Heart left ventricle (tissue), 16 donors: ENCODE data around the gene SEMA3E. TPM values are rescaled to one million over a fixed set of nuclear protein-coding genes. Genes with fewer than 3 reads are reported as not detected.
"Not testable (repeated sequence)": the region's sequence is repeated elsewhere in the genome, so short reads cannot be mapped to it uniquely, and the experiment has no call there.

Experiments
- ATAC-seq, 4 donors: fragments of 200-7000 bp; cut with Tn5 transposase; one replicate each; pipeline ENCODE4 v1.9.1; 2020 to 2022; ENCODE audit warnings: moderate library complexity in 4 of 4, mild to moderate bottlenecking in 3 of 4, moderate number of reproducible peaks in 1 of 4
- DNase-seq, 5 donors: peaks; one replicate each; pipeline ENCODE4 v3.0.0-alpha.2; 2020
- H3K27ac ChIP-seq, 12 donors: fragments of 200-600 bp; sonication (generic) in 4 of 12; one replicate each; pipeline versions ENCODE4 v1.5.0 to v1.8.0; 2016 to 2022; ENCODE audit warnings: mild to moderate bottlenecking in 2 of 12
- H3K27me3 ChIP-seq, 9 donors: fragments of 200-600 bp; sonication (generic) in 2 of 9; one replicate each; pipeline versions ENCODE4 v1.5.1 to v1.8.0; 2016 to 2022; ENCODE audit warnings: mild to moderate bottlenecking in 3 of 9
- H3K36me3 ChIP-seq, 9 donors: fragments of 200-600 bp; sonication (generic) in 2 of 9; one replicate each; pipeline versions ENCODE4 v1.5.0 to v1.8.0; 2018 to 2022; ENCODE audit warnings: mild to moderate bottlenecking in 2 of 9
- H3K4me1 ChIP-seq, 12 donors: fragments of 200-600 bp; sonication (generic) in 4 of 12; one replicate each; pipeline versions ENCODE4 v1.5.0 to v1.8.0; 2016 to 2022; ENCODE audit warnings: mild to moderate bottlenecking in 3 of 12
- H3K4me3 ChIP-seq, 12 donors: fragments of 200-600 bp; sonication (generic) in 4 of 12; one replicate each; pipeline versions ENCODE4 v1.5.0 to v1.8.0; 2017 to 2022; ENCODE audit warnings: mild to moderate bottlenecking in 9 of 12, moderate library complexity in 4 of 12
- H3K9me3 ChIP-seq, 12 donors: fragments of 200-600 bp; sonication (generic) in 4 of 12; one replicate each; pipeline versions ENCODE4 v1.5.0 to v1.8.0; 2016 to 2022; ENCODE audit warnings: mild to moderate bottlenecking in 1 of 12
- CTCF ChIP-seq, 12 donors: fragments of 200-600 bp; sonication (generic) in 4 of 12; IDR thresholded peaks; one replicate each; pipeline versions ENCODE4 v1.5.0 to v1.8.0; 2018 to 2022; ENCODE audit warnings: antibody characterized with exemption in 12 of 12, mild to moderate bottlenecking in 5 of 12
- POLR2A ChIP-seq, 2 donors: fragments of 450-650 bp; IDR thresholded peaks; one replicate each; pipeline ENCODE4 v1.6.1; 2017; ENCODE audit warnings: antibody characterized with exemption in 2 of 2, mild to moderate bottlenecking in 2 of 2, moderate library complexity in 2 of 2
- WGBS, 4 donors: extraction: QIAGEN DNeasy Blood & Tissue Kit in 2 of 4; methylation state at CpG; one replicate each; pipeline versions ENCODE4 v1.1.5 to v1.1.7; 2013 to 2018; 5-methylcytosine and 5-hydroxymethylcytosine counted together
- intact Hi-C, 10 donors: fragments of 100-400 bp; cut with DNase I; formaldehyde crosslinking; loops; one replicate each; pipeline versions ENCODE4 v1.11.1 to v1.14.2; 2022
- polyA plus RNA-seq, 2 donors: library from polyadenylated mRNA; stranded (reverse); fragments of 200-250 nt; gene quantifications; one replicate each; pipeline ENCODE4 v1.2.3, GENCODE V29; 2013
- total RNA-seq, 9 donors: library from RNA; depleted of rRNA in 2 of 9; stranded (reverse); fragments of >200 nt in 2 of 9; fragmentation: NEBNext Ultra II Directional in 3 of 9; extraction: Animal tissue kit (Norgen Biotek cat#: 25700) in 3 of 9; gene quantifications; one replicate each; pipeline versions ENCODE4 v1.1.0 to v1.2.4, GENCODE V29; 2016 to 2023
- donor health status: ischemic (EF 13 %, LVEDD 7.1; RV severe dilation, severe dysfunction).
- donor health status: healthy with polysubstance abuse.
- donor health status: DM: no; HTN: yes; CAD: no.
- donor health status: DM: no; HTN: no; CAD: no.
- donor health status: ischemic (EF 25% LVEDD 6.9; RV normal size, moderate dysfunction).
- donor health status: ischemic (EF 25% LVEDD 5.7; RV mildly dilated, moderate dysfunction).
- donor health status: healthy.
- donor health status: DM: yes; HTN: yes; CAD: no.
- donor health status: ischemic (EF 35%, LVEDD 5.7; RV mildly dilated, moderate dysfunction).
- donor health status: nonischemic (EF 11% LVEDD 7.7; RV severe dilation, severe dysfunction).
- donor health status: DM: yes; HTN: yes; CAD: no.
- donor health status: PGD.
- donor health status: ischemic (EF 29% LVEDD 5.4; RV normal size, mild dysfunction).
- donor health status: nonischemic (EF 23%, LVEDD 6.1; RV moderate dilation, normal function).

The SEMA3E gene
- total and polyA plus RNA-seq, 11 donors = 0.04 to 1.2 (median 0.17) TPM; not detected in 3

GRCh38 chr7:83562289-83562688 is 86.7 kb downstream of the SEMA3E start:
- no peak for DNase-seq
- intact Hi-C loops = no loop called here
- H3K27ac ChIP-seq = no peak overlapping the region
- no peak overlapping the region for H3K4me3 ChIP-seq
- no peaks in the 10 kb centered on the region for H3K4me1 ChIP-seq
- no peak for ATAC-seq
- 93 to 100% (median 97%) methylated on average over 1 of the region's 1 CpG for WGBS, 4 donors
- TF ChIP-seq POLR2A (IDR thresholded peaks at IDR 0.05) (no peak), CTCF (IDR thresholded peaks at IDR 0.05) (no peak)
- no peaks in the 10 kb centered on the region for H3K9me3 ChIP-seq
- H3K36me3 ChIP-seq = no peaks in the 10 kb centered on the region
- no peaks in the 10 kb centered on the region for H3K27me3 ChIP-seq

GRCh38 chr7:83559887-83560286 is 89.1 kb downstream of the SEMA3E start:
- Histone ChIP-seq H3K27ac (no peak overlapping the region), H3K4me1 (no peaks in the 10 kb centered on the region), H3K4me3 (no peak overlapping the region), H3K36me3 (no peaks in the 10 kb centered on the region), H3K9me3 (no peaks in the 10 kb centered on the region), H3K27me3 (no peaks in the 10 kb centered on the region)
- TF ChIP-seq CTCF (IDR thresholded peaks at IDR 0.05) (no peak), POLR2A (IDR thresholded peaks at IDR 0.05) (no peak)
- no peak for DNase-seq
- no peak for ATAC-seq
- 64 to 78% (median 71%) methylated on average over 3 of the region's 3 CpGs for WGBS, 4 donors
- intact Hi-C loops = loop anchor here in 1 of 10 donors (10.0 kb wide), 1 partner anchor 2005 kb away; no protein-coding TSS in a partner anchor

GRCh38 chr7:83552556-83552955 is 96.4 kb downstream of the SEMA3E start:
- not testable (repeated sequence) for DNase-seq, ATAC-seq, H3K4me1 ChIP-seq, H3K27me3 ChIP-seq, H3K4me3 ChIP-seq, H3K36me3 ChIP-seq, H3K27ac ChIP-seq
- 42 to 67% (median 62%) methylated on average over 3 of the region's 3 CpGs for WGBS, 4 donors
- H3K9me3 ChIP-seq = peaks cover 0 to 10% (median 0%) of the 10 kb centered on the region in 12 donors
- intact Hi-C loops = loop anchor here in 1 of 10 donors (10.0 kb wide), 1 partner anchor 1998 kb away; no protein-coding TSS in a partner anchor

DNA sequence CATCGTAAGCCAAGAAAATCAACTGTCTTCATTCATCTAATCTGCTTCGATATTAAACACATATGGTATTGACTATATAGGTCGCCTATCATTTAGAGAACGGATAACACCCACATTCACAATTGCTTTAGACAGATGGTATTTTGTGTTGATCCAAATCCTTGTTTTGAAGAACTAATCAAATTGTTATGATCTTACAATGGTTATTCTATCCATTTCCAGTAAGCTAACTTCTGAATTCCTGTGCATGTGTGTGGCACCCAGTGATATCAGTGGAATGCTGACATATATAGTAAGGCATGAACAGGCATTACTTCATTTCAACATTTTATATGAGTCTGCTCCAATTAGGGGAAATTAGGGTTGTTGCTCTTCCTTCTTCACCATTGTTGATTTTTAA is 98.8 kb downstream of the SEMA3E start:
- no peak overlapping the region for H3K4me3 ChIP-seq
- DNase-seq = no peak
- no peak for ATAC-seq
- H3K9me3 ChIP-seq = peaks cover 0 to 10% (median 0%) of the 10 kb centered on the region in 12 donors
- intact Hi-C loops = loop anchor here in 1 of 10 donors (10.0 kb wide), 1 partner anchor 1995 kb away; no protein-coding TSS in a partner anchor
- no peak overlapping the region for H3K27ac ChIP-seq
- TF ChIP-seq CTCF (IDR thresholded peaks at IDR 0.05) (no peak), POLR2A (IDR thresholded peaks at IDR 0.05) (no peak)
- no peaks in the 10 kb centered on the region for H3K36me3 ChIP-seq
- H3K4me1 ChIP-seq = no peaks in the 10 kb centered on the region
- WGBS, 4 donors = 72 to 80% (median 77%) methylated on average over 4 of the region's 4 CpGs
- H3K27me3 ChIP-seq = no peaks in the 10 kb centered on the region

- 63 to 79% (median 70%) methylated on average over 1 of the region's 1 CpG for WGBS, 4 donors
- Histone ChIP-seq H3K36me3 (no peaks in the 10 kb centered on the region), H3K4me1 (no peaks in the 10 kb centered on the region), H3K27me3 (no peaks in the 10 kb centered on the region), H3K27ac (no peak overlapping the region), H3K4me3 (no peak overlapping the region), H3K9me3 (peaks cover 0 to 4% (median 0%) of the 10 kb centered on the region in 12 donors)
- DNase-seq (no peak), ATAC-seq (no peak)
- TF ChIP-seq CTCF (IDR thresholded peaks at IDR 0.05) (no peak), POLR2A (IDR thresholded peaks at IDR 0.05) (no peak)
- intact Hi-C loops = no loop called here
Observed at GRCh38 chr7:83548250-83548649, 100.7 kb downstream of the SEMA3E start.
